HepG2 (cell line): ENCODE measurements around the gene PRPF18. TPM values are rescaled to one million over a fixed set of nuclear protein-coding genes. Genes with fewer than 3 reads are reported as not detected.

Source experiments
- ATAC-seq: fragments of 200-7000 bp; cut with Tn5 transposase; 3 replicates; pipeline ENCODE4 v1.9.1; 2020; ENCODE audit warnings: mild to moderate bottlenecking, moderate library complexity
- BruUV-seq: library from RNA; stranded (reverse); fragments of 400-500 nt; replicated peaks from 2 replicates; lab custom pipeline; 2021; lab: Mats Ljungman, UMichigan
- CTCF ChIA-PET: fragments of 300-600 bp; formaldehyde crosslinking; extraction: SDS; loops from one replicate; lab custom pipeline; 2021; ENCODE audit warnings: low total read pairs, inconsistent platforms, low intra/inter-chr PET ratio; lab: Yijun Ruan, JAX
- POLR2A ChIA-PET: fragments of 350-600 bp; sonication (Branson Sonifier 250); formaldehyde crosslinking; loops from one replicate; lab custom pipeline; 2020; ENCODE audit warnings: antibody characterized with exemption, inconsistent platforms; lab: Yijun Ruan, JAX
- DNase-seq: peaks from one replicate; pipeline ENCODE4 v3.0.0-alpha.2; 2015; ENCODE audit warnings: low spot score
- FAIRE-seq: peaks from 3 replicates; lab custom pipeline; 2011; peaks lifted over from hg19 to GRCh38; lab: Jason Lieb, UNC
- H2AFZ ChIP-seq: one replicate; pipeline ENCODE4 v1.6.1; 2011; ENCODE audit warnings: low read length, inconsistent platforms
- H3K27ac ChIP-seq: fragments of 300-600 bp; 3 replicates; pipeline ENCODE4 v1.8.0; 2011; ENCODE audit warnings: mixed run types, mild to moderate bottlenecking, mixed read lengths, low read length, inconsistent platforms; ENCODE audit not compliant: insufficient read depth; ENCODE audit errors: extremely low read length
- H3K27me3 ChIP-seq, 2 experiments: fragments of 200-600 bp in 1 of 2; 2 replicates in 1 of 2; 3 replicates in 1 of 2; pipeline versions ENCODE4 v1.6.0 to v1.8.0; 2011; ENCODE audit warnings: low read length in 2 of 2, mild to moderate bottlenecking in 2 of 2, moderate library complexity in 2 of 2, inconsistent platforms in 1 of 2; ENCODE audit not compliant: insufficient read depth in 2 of 2, control insufficient read depth in 1 of 2
- H3K36me3 ChIP-seq, 2 experiments: fragments of 200-600 bp in 1 of 2; replicated peaks in 1 of 2; 2 replicates in 1 of 2; 3 replicates in 1 of 2; pipeline versions ENCODE4 v1.5.1 to v1.8.0; 2011; ENCODE audit warnings: low read length in 2 of 2, inconsistent platforms in 1 of 2; ENCODE audit not compliant: insufficient read depth in 2 of 2, control insufficient read depth in 1 of 2
- H3K4me1 ChIP-seq: 2 replicates; pipeline ENCODE4 v1.5.1; 2012; ENCODE audit warnings: low read length, inconsistent platforms; ENCODE audit not compliant: insufficient read depth
- H3K4me2 ChIP-seq: 2 replicates; pipeline ENCODE4 v1.6.0; 2011; ENCODE audit warnings: low read depth, low read length, inconsistent platforms
- H3K4me3 ChIP-seq, 3 experiments: fragments of 200-600 bp in 1 of 3; sonication (generic), shearing (Covaris generic) in 1 of 3; replicated peaks in 1 of 3; 2 replicates each; pipeline ENCODE4 v1.5.1; 2011 to 2016; ENCODE audit warnings: low read length in 3 of 3, inconsistent platforms in 2 of 3, low read depth in 2 of 3, mild to moderate bottlenecking in 2 of 3, control low read depth in 1 of 3, mixed read lengths in 1 of 3; ENCODE audit not compliant: insufficient read depth in 1 of 3
- H3K79me2 ChIP-seq: one replicate; pipeline ENCODE4 v1.6.1; 2011; ENCODE audit warnings: low read length, inconsistent platforms; ENCODE audit not compliant: insufficient read depth
- H3K9ac ChIP-seq: 2 replicates; pipeline ENCODE4 v1.6.0; 2011; ENCODE audit warnings: mild to moderate bottlenecking, low read depth, low read length, inconsistent platforms; ENCODE audit not compliant: insufficient read depth
- H3K9me3 ChIP-seq: 2 replicates; pipeline ENCODE4 v1.5.1; 2012; ENCODE audit warnings: mild to moderate bottlenecking, low read length
- H4K20me1 ChIP-seq: 2 replicates; pipeline ENCODE4 v1.6.0; 2011; ENCODE audit warnings: inconsistent platforms, mild to moderate bottlenecking, low read length, moderate library complexity; ENCODE audit not compliant: insufficient read depth
- CHD4 ChIP-seq: fragments of 200-600 bp; sonication (generic); IDR thresholded peaks from 2 replicates; pipeline ENCODE4 v1.7.0; 2017; ENCODE audit warnings: mild to moderate bottlenecking, low read length, borderline replicate concordance
- EZH2 ChIP-seq: conservative IDR thresholded peaks from 2 replicates; pipeline ENCODE4 v1.6.1; 2012; ENCODE audit warnings: mild to moderate bottlenecking, low read depth, low read length, moderate library complexity
- FUBP1 ChIP-seq: sonication (generic); formaldehyde crosslinking; IDR thresholded peaks from 2 replicates; pipeline ENCODE4 v1.5.1; 2020; ENCODE audit warnings: missing genetic modification reagents, mild to moderate bottlenecking, borderline replicate concordance
- GPBP1L1 ChIP-seq: sonication (generic); formaldehyde crosslinking; IDR thresholded peaks from 2 replicates; pipeline ENCODE4 v1.5.0; 2020; ENCODE audit warnings: mild to moderate bottlenecking, missing genetic modification reagents
- HCFC1 ChIP-seq: fragments of 150-350 bp; IDR thresholded peaks from 2 replicates; pipeline ENCODE4 v1.6.1; 2014; ENCODE audit warnings: low read depth, low read length
- HMG20B ChIP-seq: conservative IDR thresholded peaks from 2 replicates; pipeline ENCODE4 v1.6.1; 2016; ENCODE audit warnings: missing genetic modification reagents, missing compliant biosample characterization
- HNF1B ChIP-seq: sonication (generic); formaldehyde crosslinking; IDR thresholded peaks from 2 replicates; pipeline ENCODE4 v1.5.1; 2020; ENCODE audit warnings: mild to moderate bottlenecking, moderate library complexity, missing genetic modification reagents
- KAT8 ChIP-seq: IDR thresholded peaks from 2 replicates; pipeline ENCODE4 v1.6.1; 2016; ENCODE audit warnings: missing genetic modification reagents, missing compliant biosample characterization
- MLLT10 ChIP-seq: sonication (generic); formaldehyde crosslinking; IDR thresholded peaks from 2 replicates; pipeline ENCODE4 v1.4.0; 2020; ENCODE audit warnings: missing genetic modification reagents
- SRF ChIP-seq: IDR thresholded peaks from 2 replicates; pipeline ENCODE4 v1.6.1; 2011; ENCODE audit warnings: mild to moderate bottlenecking, low read depth, low read length, moderate library complexity
- TBL1XR1 ChIP-seq: fragments of 150-350 bp; IDR thresholded peaks from 2 replicates; pipeline ENCODE4 v1.6.1; 2014; ENCODE audit warnings: borderline replicate concordance, low read length; ENCODE audit not compliant: partially characterized antibody
- ZNF33A ChIP-seq: sonication (generic); formaldehyde crosslinking; IDR thresholded peaks from 2 replicates; pipeline ENCODE4 v1.5.1; 2020; ENCODE audit warnings: missing genetic modification reagents, mild to moderate bottlenecking, moderate library complexity, borderline replicate concordance
- ZNF709 ChIP-seq: sonication (generic); formaldehyde crosslinking; IDR thresholded peaks from 2 replicates; pipeline ENCODE4 v1.5.0; 2020; ENCODE audit warnings: mild to moderate bottlenecking, missing genetic modification reagents
- ZNF780A ChIP-seq: sonication (generic); formaldehyde crosslinking; IDR thresholded peaks from 2 replicates; pipeline ENCODE4 v1.8.0; 2022; ENCODE audit warnings: mild to moderate bottlenecking, missing genetic modification reagents, moderate library complexity
- ZSCAN25 ChIP-seq: sonication (generic); formaldehyde crosslinking; IDR thresholded peaks from 2 replicates; pipeline ENCODE4 v1.8.0; 2022; ENCODE audit warnings: mild to moderate bottlenecking, missing genetic modification reagents
- WGBS: methylation state at CpG from one replicate; pipeline ENCODE4 v1.1.6; 2017; ENCODE audit warnings: low lambda C conversion rate; 5-methylcytosine and 5-hydroxymethylcytosine counted together
- in situ Hi-C: cut with HindIII; loops from 2 replicates; pipeline ENCODE4 v1.10.0; 2017; ENCODE audit warnings: low pct_unique_long_range_greater_than_20kb; ENCODE audit not compliant: extremely low pct_ligation_motif_present
- intact Hi-C: fragments of 100-400 bp; cut with micrococcal nuclease; formaldehyde crosslinking; loops from one replicate; pipeline ENCODE4 v1.10.0; 2022; ENCODE audit not compliant: unreplicated experiment
- polyA plus RNA-seq, 8 experiments: library from polyadenylated mRNA; depleted of rRNA in 3 of 8; stranded (reverse) in 7 of 8; unstranded in 1 of 8; fragments of >200 nt; fragmentation: Illumina TruSeq in 4 of 8; extraction: Trizol in 4 of 8; gene quantifications; 2 replicates each; pipeline versions ENCODE4 v1.2.1 to v1.2.3, GENCODE V29; 2011 to 2016; ENCODE audit warnings: low read depth in 4 of 8, missing spikeins in 1 of 8, mixed read lengths in 1 of 8; ENCODE audit not compliant: insufficient read depth in 1 of 8
- total RNA-seq, 5 experiments: library from RNA; depleted of rRNA; stranded (reverse); fragments of >200 nt; fragmentation: Illumina TruSeq; extraction: Trizol; gene quantifications; 2 replicates each; pipeline ENCODE4 v1.2.3, GENCODE V29; 2016; ENCODE audit warnings: low read depth in 1 of 5

The PRPF18 gene
- total and polyA plus RNA-seq, 2 of the 13 experiments (the other 11 are each of a cell fraction or from before 2014, with no cell fraction given) = 6.1 to 17.2 TPM

GRCh38 chr10:13567030-13567429 is 19.7 kb upstream of the PRPF18 start:
- Histone ChIP-seq H3K4me3 (no peak overlapping the region), H3K27ac (no peak overlapping the region), H3K27me3 (no peaks in the 10 kb centered on the region; a peak in 1 of 5 replicates), H3K36me3 (no peaks in the 10 kb centered on the region), H4K20me1 (no peaks in the 10 kb centered on the region), H3K9ac (no peak overlapping the region), H3K9me3 (no peaks in the 10 kb centered on the region), H3K79me2 (no peaks in the 10 kb centered on the region), H3K4me2 (no peak overlapping the region), H3K4me1 (no peaks in the 10 kb centered on the region), H2AFZ (no peak overlapping the region)
- 0% methylated on average over 1 of the region's 1 CpG for WGBS
- intact Hi-C loops = no loop called here
- no TSS peak for BruUV-seq
- CTCF ChIA-PET = no interaction called here
- ATAC-seq = no peak
- POLR2A ChIA-PET = no interaction called here
- DNase-seq = no peak
- in situ Hi-C loops = no loop called here
- TF ChIP-seq ZNF780A (CRISPR knock-in tag) = no peak
- no peak for TF ChIP-seq TBL1XR1
- TF ChIP-seq ZNF709 = no peak
- no peak for TF ChIP-seq HCFC1
- no peak for TF ChIP-seq GPBP1L1
- TF ChIP-seq FUBP1 (CRISPR knock-in tag) = no peak
- TF ChIP-seq ZNF33A (CRISPR knock-in tag) = no peak
- TF ChIP-seq SRF = no peak
- no peak for TF ChIP-seq KAT8 (CRISPR knock-in tag)
- TF ChIP-seq HNF1B = no peak
- no peak for TF ChIP-seq ZSCAN25 (CRISPR knock-in tag)
- TF ChIP-seq CHD4 = no peak
- TF ChIP-seq EZH2 = no peak
- TF ChIP-seq HMG20B (CRISPR knock-in tag) = no peak
- no peak for TF ChIP-seq MLLT10
- no peak for FAIRE-seq
